B cell (primary cell): ENCODE data around the gene CD96.

ENCODE experiments used
- CTCF ChIP-seq: fragments of 200-600 bp; IDR thresholded peaks from one replicate; pipeline ENCODE4 v1.8.0; 2022; ENCODE audit warnings: antibody characterized with exemption, mild to moderate bottlenecking
- EZH2 ChIP-seq: IDR thresholded peaks from 2 replicates; pipeline ENCODE4 v1.6.1; 2012; ENCODE audit warnings: borderline replicate concordance, low read depth, mild to moderate bottlenecking, moderate library complexity, low read length; ENCODE audit not compliant: insufficient read depth, poor library complexity, severe bottlenecking

DNA sequence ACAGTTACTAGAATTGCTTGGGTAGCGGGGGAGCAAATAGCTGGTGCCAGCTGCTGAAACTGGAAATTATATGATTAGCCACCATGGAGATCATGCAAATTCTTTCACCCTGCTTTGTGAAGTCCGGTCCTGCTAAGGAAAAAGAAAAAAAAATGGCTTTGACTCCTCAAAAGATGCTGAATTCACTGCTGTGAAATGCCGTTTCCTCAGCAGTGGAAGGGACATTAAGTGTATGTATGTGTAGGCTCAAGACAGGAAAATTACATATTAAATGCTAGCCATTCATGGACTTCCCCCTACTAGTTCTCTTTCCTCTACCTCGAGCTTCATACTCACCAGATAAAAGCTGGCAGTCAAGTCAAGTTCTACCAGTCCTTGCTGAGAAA, 135.0 kb downstream of the CD96 start:
- no peak for TF ChIP-seq EZH2
- TF ChIP-seq CTCF: no peak
